ENCODE results near the gene C20orf144.
A peak's percentile ranks its signal among the peaks of the same experiment; 100 is the strongest.

C20orf144 gene

GRCh38 chr20:33650111-33650752 is 11.9 kb upstream of the C20orf144 start:
- DNase-seq, result peak; percentile 36 to 66

- DNase-seq, result peak; percentile 97 to 99
These were observed 11.2 kb upstream of the C20orf144 start for GRCh38 chr20:33650753-33651561.

GRCh38 chr20:33651562-33652048 is 10.5 kb upstream of the C20orf144 start:
- no peak for DNase-seq

- DNase-seq, result peak; percentile 85 to 90
These were observed 8.8 kb upstream of the C20orf144 start for GRCh38 chr20:33653218-33653899.

- no peak for DNase-seq
These were observed 8.1 kb upstream of the C20orf144 start for GRCh38 chr20:33653900-33654596.

- DNase-seq, result no peak
These were observed 7.4 kb upstream of the C20orf144 start for GRCh38 chr20:33654680-33655161.

- DNase-seq, result no peak
These were observed 7.0 kb upstream of the C20orf144 start for GRCh38 chr20:33655164-33655563.

- DNase-seq, result no peak
These were observed 5.9 kb upstream of the C20orf144 start for GRCh38 chr20:33656010-33656782.

- no peak for DNase-seq
These were observed 5.1 kb upstream of the C20orf144 start for GRCh38 chr20:33656783-33657703.

GRCh38 chr20:33657704-33658095 is 4.4 kb upstream of the C20orf144 start:
- no peak for DNase-seq

GRCh38 chr20:33658510-33658909 is 3.6 kb upstream of the C20orf144 start:
- no peak for DNase-seq

- no peak for DNase-seq
These were observed 3.2 kb upstream of the C20orf144 start for GRCh38 chr20:33658929-33659328.

GRCh38 chr20:33659341-33660034 is 2.6 kb upstream of the C20orf144 start:
- no peak for DNase-seq

- no peak for DNase-seq
These were observed 2.0 kb upstream of the C20orf144 start for GRCh38 chr20:33660035-33660684.

GRCh38 chr20:33660685-33661058 is 1.5 kb upstream of the C20orf144 start:
- DNase-seq, result no peak

GRCh38 chr20:33663161-33664084 is 1.3 kb downstream of the C20orf144 start:
- DNase-seq, result peak; percentile 27 to 76

- DNase-seq, result peak in 1 of 2 experiments; percentile 59
These were observed 2.1 kb downstream of the C20orf144 start for GRCh38 chr20:33664085-33664761.

- no peak for DNase-seq
These were observed 2.6 kb downstream of the C20orf144 start for GRCh38 chr20:33664762-33665144.
